Ishikawa (cell line): ENCODE measurements around the gene XXYLT1.

Experiments
- CEBPB ChIP-seq: IDR thresholded peaks from 2 replicates; pipeline ENCODE4 v1.6.1; 2012
- CREB1 ChIP-seq: IDR thresholded peaks from 2 replicates; pipeline ENCODE4 v1.6.1; 2012; ENCODE audit warnings: low read depth
- EGR1 ChIP-seq: IDR thresholded peaks from 2 replicates; pipeline ENCODE4 v1.6.1; 2012
- EP300 ChIP-seq: IDR thresholded peaks from 2 replicates; pipeline ENCODE4 v1.6.1; 2012; ENCODE audit warnings: borderline replicate concordance
- FOXM1 ChIP-seq: IDR thresholded peaks from 2 replicates; pipeline ENCODE4 v1.6.1; 2012; ENCODE audit warnings: low read depth, borderline replicate concordance
- MAX ChIP-seq: IDR thresholded peaks from 2 replicates; pipeline ENCODE4 v1.6.1; 2012
- NFIC ChIP-seq: IDR thresholded peaks from 2 replicates; pipeline ENCODE4 v1.6.1; 2012
- RAD21 ChIP-seq: IDR thresholded peaks from 2 replicates; pipeline ENCODE4 v1.6.1; 2012; ENCODE audit warnings: low read depth
- TAF1 ChIP-seq: IDR thresholded peaks from 2 replicates; pipeline ENCODE4 v1.6.1; 2012; ENCODE audit warnings: low read depth, mild to moderate bottlenecking
- TCF12 ChIP-seq: IDR thresholded peaks from 2 replicates; pipeline ENCODE4 v1.6.1; 2012; ENCODE audit warnings: low read depth
- TEAD4 ChIP-seq: IDR thresholded peaks from 2 replicates; pipeline ENCODE4 v1.6.1; 2012
- YY1 ChIP-seq: IDR thresholded peaks from 2 replicates; pipeline ENCODE4 v1.6.1; 2012; ENCODE audit warnings: low read depth
- ZBTB7A ChIP-seq: IDR thresholded peaks from 2 replicates; pipeline ENCODE4 v1.6.1; 2012; ENCODE audit warnings: low read depth
- TF ChIP-seq, protein P1 (sequence below): IDR thresholded peaks from 2 replicates; pipeline ENCODE4 v1.6.1; 2012; ENCODE audit warnings: low read depth, mild to moderate bottlenecking
- TF ChIP-seq, protein P2 (sequence below): IDR thresholded peaks from 2 replicates; pipeline ENCODE4 v1.6.1; 2012

Gene XXYLT1

DNA sequence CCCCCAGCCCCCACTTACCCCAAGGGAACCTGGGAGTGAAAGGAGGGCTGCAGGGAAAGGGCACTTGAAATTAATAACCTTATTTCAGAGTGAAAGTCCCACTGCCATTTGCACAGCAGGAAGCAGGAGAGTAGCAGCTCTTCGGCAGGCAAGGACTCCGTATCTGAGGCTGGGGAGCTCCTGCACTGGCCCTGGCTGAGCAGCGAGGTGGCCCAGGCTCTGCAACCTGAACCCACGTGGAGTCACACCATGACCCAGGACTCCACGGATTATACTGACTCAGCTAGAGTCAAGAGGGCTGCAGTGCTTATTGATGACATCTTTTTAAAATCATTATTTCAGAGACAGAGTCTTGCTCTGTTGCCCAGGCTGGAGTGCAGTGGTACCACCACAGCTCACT is 214.5 kb downstream of the XXYLT1 start:
- TF ChIP-seq ZBTB7A (no peak), MAX (no peak), CEBPB (no peak), TAF1 (no peak), FOXM1 (no peak)

- TF ChIP-seq TCF12 = no peak
- no peak for TF ChIP-seq EGR1
- TF ChIP-seq, protein P1, sequence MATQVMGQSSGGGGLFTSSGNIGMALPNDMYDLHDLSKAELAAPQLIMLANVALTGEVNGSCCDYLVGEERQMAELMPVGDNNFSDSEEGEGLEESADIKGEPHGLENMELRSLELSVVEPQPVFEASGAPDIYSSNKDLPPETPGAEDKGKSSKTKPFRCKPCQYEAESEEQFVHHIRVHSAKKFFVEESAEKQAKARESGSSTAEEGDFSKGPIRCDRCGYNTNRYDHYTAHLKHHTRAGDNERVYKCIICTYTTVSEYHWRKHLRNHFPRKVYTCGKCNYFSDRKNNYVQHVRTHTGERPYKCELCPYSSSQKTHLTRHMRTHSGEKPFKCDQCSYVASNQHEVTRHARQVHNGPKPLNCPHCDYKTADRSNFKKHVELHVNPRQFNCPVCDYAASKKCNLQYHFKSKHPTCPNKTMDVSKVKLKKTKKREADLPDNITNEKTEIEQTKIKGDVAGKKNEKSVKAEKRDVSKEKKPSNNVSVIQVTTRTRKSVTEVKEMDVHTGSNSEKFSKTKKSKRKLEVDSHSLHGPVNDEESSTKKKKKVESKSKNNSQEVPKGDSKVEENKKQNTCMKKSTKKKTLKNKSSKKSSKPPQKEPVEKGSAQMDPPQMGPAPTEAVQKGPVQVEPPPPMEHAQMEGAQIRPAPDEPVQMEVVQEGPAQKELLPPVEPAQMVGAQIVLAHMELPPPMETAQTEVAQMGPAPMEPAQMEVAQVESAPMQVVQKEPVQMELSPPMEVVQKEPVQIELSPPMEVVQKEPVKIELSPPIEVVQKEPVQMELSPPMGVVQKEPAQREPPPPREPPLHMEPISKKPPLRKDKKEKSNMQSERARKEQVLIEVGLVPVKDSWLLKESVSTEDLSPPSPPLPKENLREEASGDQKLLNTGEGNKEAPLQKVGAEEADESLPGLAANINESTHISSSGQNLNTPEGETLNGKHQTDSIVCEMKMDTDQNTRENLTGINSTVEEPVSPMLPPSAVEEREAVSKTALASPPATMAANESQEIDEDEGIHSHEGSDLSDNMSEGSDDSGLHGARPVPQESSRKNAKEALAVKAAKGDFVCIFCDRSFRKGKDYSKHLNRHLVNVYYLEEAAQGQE = no peak
- no peak for TF ChIP-seq TAF1
- no peak for TF ChIP-seq CEBPB
- TF ChIP-seq NFIC = no peak
- TF ChIP-seq RAD21 = no peak
- TF ChIP-seq, protein P2, sequence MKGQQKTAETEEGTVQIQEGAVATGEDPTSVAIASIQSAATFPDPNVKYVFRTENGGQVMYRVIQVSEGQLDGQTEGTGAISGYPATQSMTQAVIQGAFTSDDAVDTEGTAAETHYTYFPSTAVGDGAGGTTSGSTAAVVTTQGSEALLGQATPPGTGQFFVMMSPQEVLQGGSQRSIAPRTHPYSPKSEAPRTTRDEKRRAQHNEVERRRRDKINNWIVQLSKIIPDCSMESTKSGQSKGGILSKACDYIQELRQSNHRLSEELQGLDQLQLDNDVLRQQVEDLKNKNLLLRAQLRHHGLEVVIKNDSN = no peak
- TF ChIP-seq CREB1 = no peak
- no peak for TF ChIP-seq EP300
- no peak for TF ChIP-seq TEAD4
- no peak for TF ChIP-seq FOXM1
- TF ChIP-seq MAX = no peak
- no peak for TF ChIP-seq ZBTB7A
- no peak for TF ChIP-seq YY1
These were observed 216.6 kb downstream of the XXYLT1 start for GRCh38 chr3:195054311-195054710.

DNA sequence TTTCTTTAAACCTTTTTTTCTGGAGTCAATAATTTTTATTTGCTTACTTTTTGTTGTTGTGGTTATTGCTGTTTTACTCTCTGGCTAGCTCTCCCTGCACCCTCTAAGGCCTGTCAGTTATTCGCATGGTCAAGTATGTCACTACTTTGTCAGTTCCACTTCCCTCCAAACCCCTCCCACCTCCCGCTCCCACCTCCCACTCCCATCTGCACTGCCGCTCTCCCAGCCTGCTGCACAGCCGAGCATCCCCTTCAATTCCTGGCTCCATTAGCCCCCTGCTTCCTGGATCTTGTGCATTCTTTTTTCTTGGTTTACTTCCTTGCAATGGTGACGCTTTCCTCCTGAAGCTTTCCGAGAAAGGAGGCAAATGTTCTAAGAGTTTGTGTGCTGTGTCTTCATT is 218.0 kb downstream of the XXYLT1 start:
- no peak for TF ChIP-seq EGR1
- no peak for TF ChIP-seq CEBPB
- TF ChIP-seq, protein P2 = no peak
- TF ChIP-seq MAX = no peak
- no peak for TF ChIP-seq TCF12

DNA sequence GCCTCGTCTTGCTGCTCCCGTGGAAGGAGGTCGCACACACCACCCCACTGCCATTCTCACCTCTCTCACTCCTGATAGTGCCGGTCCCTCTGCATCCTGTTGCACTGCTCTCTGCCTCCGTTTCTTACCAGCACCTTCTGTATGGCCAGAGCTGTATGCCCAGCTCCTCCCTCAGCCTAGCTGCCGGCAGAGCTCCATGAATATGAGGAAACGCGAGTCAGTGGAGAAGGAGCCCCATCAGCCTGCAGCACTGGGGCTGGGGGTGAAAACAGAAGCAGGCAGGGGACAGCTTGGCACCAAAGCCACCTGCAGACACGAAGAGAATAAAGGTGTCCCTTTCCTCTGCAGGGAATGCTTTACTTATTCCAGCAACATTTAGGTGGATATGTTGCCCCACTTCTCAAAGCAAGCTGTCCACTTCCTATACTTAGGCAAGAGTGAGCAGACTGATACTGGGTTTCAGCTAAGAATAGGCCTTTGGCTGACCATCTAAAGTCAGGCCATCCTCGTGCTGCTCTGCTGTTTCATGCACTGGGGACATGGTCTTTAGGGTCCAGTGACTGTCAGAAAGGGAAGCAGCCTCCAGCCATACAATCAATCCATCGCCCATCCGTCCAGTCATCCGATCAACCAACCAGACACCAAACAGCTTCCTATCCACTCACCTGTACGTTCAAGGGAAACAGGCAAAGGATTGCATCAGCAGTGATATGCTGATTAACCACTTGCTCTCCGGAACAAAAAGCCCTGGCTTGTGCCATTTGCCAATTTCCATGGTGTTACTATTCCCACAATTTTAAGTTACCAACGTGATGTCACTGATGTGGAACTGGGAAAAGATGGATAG is 222.7 kb downstream of the XXYLT1 start:
- TF ChIP-seq, protein P2 = no peak
- TF ChIP-seq CEBPB = peak; percentile 27; the same call in 1 of the 2 replicates

GRCh38 chr3:195047536-195047935 is 223.4 kb downstream of the XXYLT1 start:
- TF ChIP-seq ZBTB7A (no peak), TEAD4 (no peak), EP300 (no peak), YY1 (no peak), EGR1 (no peak), TAF1 (no peak), CEBPB (no peak), RAD21 (no peak), NFIC (no peak), FOXM1 (no peak), CREB1 (no peak)
- TF ChIP-seq, protein P1 = no peak
- TF ChIP-seq, protein P2 = no peak
